Pancreas (tissue), 10 donors: ENCODE data around the gene EDA2R. TPM values are rescaled to one million over a fixed set of nuclear protein-coding genes. Genes with fewer than 3 reads are reported as not detected.

Experiments
- ATAC-seq, 4 donors: fragments of 200-7000 bp; cut with Tn5 transposase; one replicate each; pipeline versions ENCODE4 v1.8.0 to v1.9.1; 2020; ENCODE audit warnings: mild to moderate bottlenecking in 4 of 4, moderate library complexity in 4 of 4
- DNase-seq, 6 donors: peaks; one replicate each; pipeline ENCODE4 v3.0.0-alpha.2; 2020
- FAIRE-seq: peaks from 2 replicates; lab custom pipeline; 2012; peaks lifted over from hg19 to GRCh38; lab: Jason Lieb, UNC
- H3K27ac ChIP-seq, 4 donors: fragments of 200-600 bp; sonication (generic); 1 replicate in 3 of 4; 2 replicates in 1 of 4; pipeline versions ENCODE4 v1.5.0 to v1.8.0; 2020
- H3K27me3 ChIP-seq, 4 donors: fragments of 200-600 bp; one replicate each; pipeline ENCODE4 v1.8.0; 2021
- H3K36me3 ChIP-seq, 3 donors: fragments of 200-600 bp; sonication (generic) in 1 of 3; one replicate each; pipeline versions ENCODE4 v1.5.0 to v1.8.0; 2020 to 2021
- H3K4me1 ChIP-seq, 3 donors: fragments of 200-600 bp; one replicate each; pipeline ENCODE4 v1.8.0; 2021
- H3K4me3 ChIP-seq, 4 donors: fragments of 200-600 bp; sonication (generic) in 2 of 4; one replicate each; pipeline versions ENCODE4 v1.5.0 to v1.8.0; 2020 to 2021
- H3K9me3 ChIP-seq, 4 donors: fragments of 200-600 bp; one replicate each; pipeline ENCODE4 v1.8.0; 2021
- WGBS, 2 donors: extraction: QIAGEN DNeasy Blood & Tissue Kit; methylation state at CpG; one replicate each; pipeline ENCODE4 v1.1.7; 2013; 5-methylcytosine and 5-hydroxymethylcytosine counted together
- intact Hi-C, 3 donors: fragments of 100-400 bp; cut with DNase I; formaldehyde crosslinking; loops; one replicate each; pipeline versions ENCODE4 v1.11.1 to v1.14.2; 2022
- polyA plus RNA-seq, 2 donors: library from polyadenylated mRNA; stranded (reverse); fragments of 200-250 nt; gene quantifications; one replicate each; pipeline ENCODE4 v1.2.3, GENCODE V29; 2013
- total RNA-seq, 6 donors: library from RNA; stranded (reverse); fragmentation: NEBNext Ultra II Directional in 4 of 6; extraction: Animal tissue kit (Norgen Biotek cat#: 25700) in 4 of 6; gene quantifications; one replicate each; pipeline versions ENCODE4 v1.2.1 to v1.2.4, GENCODE V29; 2021 to 2023
- TF ChIP-seq, protein P1 (sequence below), 4 donors: fragments of 200-600 bp; sonication (generic) in 3 of 4; IDR thresholded peaks; one replicate each; pipeline versions ENCODE4 v1.5.0 to v1.8.0; 2021; ENCODE audit warnings: antibody characterized with exemption in 4 of 4
- donor health status: healthy with polysubstance abuse.
- donor health status: DM: no; HTN: no; CAD: no; lungs with moderate emphysema.
- donor health status: DM: no; HTN: no; CAD: no.
- donor health status: control.
- donor health status: control.
- donor health status: Bipolar disorder and iron deficiency.
- donor health status: DM: yes; HTN: yes; CAD: no.
- donor health status: DM: no; HTN: no; CAD: no.
- donor health status: DM: no; HTN: no; CAD: no.
- donor health status: DM: yes; HTN: yes; CAD: no.

The EDA2R gene
- total and polyA plus RNA-seq, 8 donors = 0.46 to 3.2 (median 1.0) TPM

DNA sequence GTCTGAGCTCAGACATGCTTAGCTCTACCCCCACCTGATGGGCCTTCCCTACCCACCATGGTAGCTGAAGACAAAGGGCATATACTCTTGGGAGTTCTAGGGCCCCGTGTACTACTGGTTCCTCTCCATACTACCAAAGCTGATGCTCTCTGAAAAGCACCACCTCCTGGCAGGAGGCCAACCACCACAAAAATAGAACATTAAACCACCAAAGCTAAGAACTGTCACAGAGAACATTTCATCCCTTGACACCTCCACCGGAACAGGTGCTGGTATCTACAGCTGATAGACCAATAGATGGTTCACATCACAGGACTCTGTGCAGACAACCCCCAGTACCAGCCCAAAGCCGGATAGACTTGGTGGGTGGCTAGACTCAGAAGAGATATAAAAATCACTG, 13.4 kb downstream of the EDA2R start:
- intact Hi-C loops = no loop called here
- TF ChIP-seq, protein P1, sequence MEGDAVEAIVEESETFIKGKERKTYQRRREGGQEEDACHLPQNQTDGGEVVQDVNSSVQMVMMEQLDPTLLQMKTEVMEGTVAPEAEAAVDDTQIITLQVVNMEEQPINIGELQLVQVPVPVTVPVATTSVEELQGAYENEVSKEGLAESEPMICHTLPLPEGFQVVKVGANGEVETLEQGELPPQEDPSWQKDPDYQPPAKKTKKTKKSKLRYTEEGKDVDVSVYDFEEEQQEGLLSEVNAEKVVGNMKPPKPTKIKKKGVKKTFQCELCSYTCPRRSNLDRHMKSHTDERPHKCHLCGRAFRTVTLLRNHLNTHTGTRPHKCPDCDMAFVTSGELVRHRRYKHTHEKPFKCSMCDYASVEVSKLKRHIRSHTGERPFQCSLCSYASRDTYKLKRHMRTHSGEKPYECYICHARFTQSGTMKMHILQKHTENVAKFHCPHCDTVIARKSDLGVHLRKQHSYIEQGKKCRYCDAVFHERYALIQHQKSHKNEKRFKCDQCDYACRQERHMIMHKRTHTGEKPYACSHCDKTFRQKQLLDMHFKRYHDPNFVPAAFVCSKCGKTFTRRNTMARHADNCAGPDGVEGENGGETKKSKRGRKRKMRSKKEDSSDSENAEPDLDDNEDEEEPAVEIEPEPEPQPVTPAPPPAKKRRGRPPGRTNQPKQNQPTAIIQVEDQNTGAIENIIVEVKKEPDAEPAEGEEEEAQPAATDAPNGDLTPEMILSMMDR (IDR thresholded peaks at IDR 0.05) = no peak

DNA sequence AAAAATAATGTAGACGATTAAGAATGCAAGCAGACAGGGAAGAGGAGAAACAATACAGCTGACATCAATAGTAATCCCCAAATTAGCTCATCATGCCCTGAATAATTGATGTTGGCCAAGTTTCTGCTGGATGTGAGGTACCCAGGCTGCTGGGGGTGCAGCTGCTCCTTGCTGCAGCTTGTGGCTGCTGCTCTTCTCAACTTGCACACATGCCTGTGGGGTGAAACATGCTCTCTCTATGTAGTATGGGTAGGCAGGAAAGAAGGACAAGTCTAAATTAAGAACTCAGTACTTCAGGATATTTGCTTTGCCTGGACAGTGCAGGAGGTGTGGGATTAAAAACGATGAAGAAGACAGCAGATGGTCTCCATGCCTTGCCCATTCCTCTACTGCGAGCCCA, 16.7 kb downstream of the EDA2R start:
- FAIRE-seq (no peak), DNase-seq (no peak), ATAC-seq (no peak)
- Histone ChIP-seq H3K4me3 (no peak overlapping the region), H3K27me3 (no peaks in the 10 kb centered on the region), H3K36me3 (no peaks in the 10 kb centered on the region), H3K27ac (no peak overlapping the region), H3K4me1 (no peaks in the 10 kb centered on the region), H3K9me3 (no peaks in the 10 kb centered on the region)
- 42 to 46% methylated on average over 3 of the region's 3 CpGs for WGBS, 2 donors
- TF ChIP-seq, protein P1 (IDR thresholded peaks at IDR 0.05) = no peak
- intact Hi-C loops = no loop called here

More for the DNA sequence above, 13.4 kb downstream of the EDA2R start:
- Histone ChIP-seq H3K4me1 (no peaks in the 10 kb centered on the region), H3K27ac (no peak overlapping the region), H3K36me3 (no peaks in the 10 kb centered on the region), H3K4me3 (no peak overlapping the region), H3K9me3 (no peaks in the 10 kb centered on the region), H3K27me3 (no peaks in the 10 kb centered on the region)
- no peak for ATAC-seq
- WGBS, 2 donors = 72 to 75% methylated on average over 3 of the region's 3 CpGs
- no peak for DNase-seq
- FAIRE-seq = no peak

DNA sequence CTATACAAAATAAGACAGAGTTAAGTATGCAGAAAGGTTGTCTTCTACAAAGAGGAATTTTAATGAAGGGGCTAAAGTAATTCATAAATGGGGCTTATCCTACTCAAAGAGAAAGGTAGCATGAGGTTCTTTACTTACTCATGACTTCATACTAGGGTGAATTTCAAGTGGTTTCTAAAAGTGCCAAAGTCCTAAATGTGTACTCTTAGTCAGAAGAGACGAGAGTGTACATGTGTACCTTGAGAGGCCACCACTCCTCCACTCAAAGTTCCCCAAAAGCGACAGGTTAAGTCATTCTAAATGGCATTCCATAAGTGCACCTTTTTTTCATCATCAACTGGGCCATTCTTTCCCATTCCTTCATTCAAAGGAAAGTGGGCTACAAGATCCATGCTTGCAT, 21.9 kb downstream of the EDA2R start:
- no peak for FAIRE-seq
- WGBS, 2 donors = 45% methylated on average over 2 of the region's 2 CpGs

DNA sequence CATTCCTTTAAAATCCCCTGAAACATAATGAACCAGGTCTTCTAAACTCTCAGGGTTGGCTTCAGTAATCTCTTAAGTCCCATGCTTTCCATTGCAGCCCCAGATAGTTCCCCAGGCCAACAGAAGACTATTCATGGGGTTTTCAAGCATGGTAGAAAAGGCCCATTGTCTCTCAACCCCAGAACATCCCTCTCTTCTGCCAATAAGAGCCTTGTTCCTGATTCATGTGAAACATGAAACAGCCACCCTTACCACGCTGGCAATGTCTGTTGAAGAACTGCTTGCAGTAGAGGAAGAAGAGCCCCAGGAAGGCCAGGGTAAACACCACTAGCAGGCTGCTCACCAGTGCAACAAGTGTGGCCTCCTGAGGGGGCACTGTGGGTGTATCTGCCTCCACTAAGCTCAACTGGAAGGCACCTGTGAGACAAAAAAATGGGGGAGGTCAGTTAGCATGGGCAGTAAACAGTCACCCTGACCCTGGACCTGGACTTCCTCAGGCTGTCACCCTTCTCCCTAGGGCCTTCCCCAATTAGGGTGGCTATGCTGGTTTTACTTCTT, 36.4 kb downstream of the EDA2R start:
- peaks cover 0 to 7% (median 0%) of the 10 kb centered on the region in 3 donors for H3K36me3 ChIP-seq
- no peaks in the 10 kb centered on the region for H3K9me3 ChIP-seq
- no peaks in the 10 kb centered on the region for H3K4me1 ChIP-seq
- ATAC-seq (no peak), FAIRE-seq (no peak), DNase-seq (peak in 1 of 6 donors; percentile 18)
- H3K27ac ChIP-seq = no peak overlapping the region
- intact Hi-C loops = no loop called here
- H3K4me3 ChIP-seq = no peak overlapping the region
- no peaks in the 10 kb centered on the region for H3K27me3 ChIP-seq
- TF ChIP-seq, protein P1 (IDR thresholded peaks at IDR 0.05) = no peak
- 25 to 39% methylated on average over 1 of the region's 1 CpG for WGBS, 2 donors

More for the DNA sequence above, 21.9 kb downstream of the EDA2R start:
- Histone ChIP-seq H3K27me3 (no peaks in the 10 kb centered on the region), H3K4me3 (no peak overlapping the region), H3K9me3 (no peaks in the 10 kb centered on the region), H3K4me1 (no peaks in the 10 kb centered on the region), H3K27ac (no peak overlapping the region), H3K36me3 (no peaks in the 10 kb centered on the region)
- DNase-seq (no peak), ATAC-seq (no peak)
- TF ChIP-seq, protein P1 (IDR thresholded peaks at IDR 0.05) = no peak
- intact Hi-C loops = loop anchor here in 1 of 3 donors (10.0 kb wide), 1 partner anchor 82 kb away; no protein-coding TSS in a partner anchor

DNA sequence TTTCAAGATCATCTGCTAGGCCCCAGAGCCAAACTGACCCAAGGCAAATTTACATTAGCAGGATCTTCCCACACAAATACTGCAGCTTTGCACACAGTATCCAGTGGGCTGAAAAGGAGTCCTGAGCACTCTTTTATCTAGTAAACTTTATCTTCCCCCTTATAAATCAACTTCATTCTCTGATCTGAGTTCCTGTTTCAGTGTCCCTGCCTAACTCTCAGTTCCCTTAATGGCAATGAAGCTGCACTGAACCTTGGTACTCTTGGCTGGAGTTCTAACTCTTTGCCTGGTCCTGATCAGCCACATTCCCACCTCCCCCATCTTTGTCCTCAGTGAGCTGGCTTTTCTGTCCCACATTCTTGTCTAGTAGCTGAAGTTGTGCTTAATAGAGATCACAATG, 37.4 kb downstream of the EDA2R start:
- Histone ChIP-seq H3K27me3 (no peaks in the 10 kb centered on the region), H3K4me3 (no peak overlapping the region), H3K27ac (no peak overlapping the region), H3K36me3 (peaks cover 0 to 7% (median 0%) of the 10 kb centered on the region in 3 donors), H3K4me1 (no peaks in the 10 kb centered on the region), H3K9me3 (no peaks in the 10 kb centered on the region)
- no peak for DNase-seq
- TF ChIP-seq, protein P1 (IDR thresholded peaks at IDR 0.05) = no peak
- ATAC-seq = no peak
- no peak for FAIRE-seq
- intact Hi-C loops = no loop called here
